Cardiac fibroblast (primary cell): Measurements from ENCODE around the gene TTN.
"Not testable (repeated sequence)": the region's sequence is repeated elsewhere in the genome, so short reads cannot be mapped to it uniquely, and the experiment has no call there.

ENCODE experiments used
- DNase-seq, 2 donors: peaks; one replicate each; pipeline versions ENCODE4 v3.0.0 to v3.0.0-alpha.2; 2010; ENCODE audit warnings: low read depth in 2 of 2
- H3K4me3 ChIP-seq, 2 donors: replicated peaks in 1 of 2; 1 replicate in 1 of 2; 2 replicates in 1 of 2; pipeline ENCODE4 v1.5.1; 2011; ENCODE audit warnings: low read depth in 2 of 2, low read length in 2 of 2, mild to moderate bottlenecking in 2 of 2, moderate library complexity in 1 of 2
- TF ChIP-seq, protein P1 (sequence below): IDR thresholded peaks from one replicate; pipeline ENCODE4 v1.5.1; 2011; ENCODE audit warnings: low read depth, mild to moderate bottlenecking, low read length, inconsistent platforms

The TTN gene

GRCh38 chr2:178674122-178674521 lies 133.1 kb downstream of the TTN start:
- no peak overlapping the region for H3K4me3 ChIP-seq
- no peak for DNase-seq
- TF ChIP-seq, protein P1, sequence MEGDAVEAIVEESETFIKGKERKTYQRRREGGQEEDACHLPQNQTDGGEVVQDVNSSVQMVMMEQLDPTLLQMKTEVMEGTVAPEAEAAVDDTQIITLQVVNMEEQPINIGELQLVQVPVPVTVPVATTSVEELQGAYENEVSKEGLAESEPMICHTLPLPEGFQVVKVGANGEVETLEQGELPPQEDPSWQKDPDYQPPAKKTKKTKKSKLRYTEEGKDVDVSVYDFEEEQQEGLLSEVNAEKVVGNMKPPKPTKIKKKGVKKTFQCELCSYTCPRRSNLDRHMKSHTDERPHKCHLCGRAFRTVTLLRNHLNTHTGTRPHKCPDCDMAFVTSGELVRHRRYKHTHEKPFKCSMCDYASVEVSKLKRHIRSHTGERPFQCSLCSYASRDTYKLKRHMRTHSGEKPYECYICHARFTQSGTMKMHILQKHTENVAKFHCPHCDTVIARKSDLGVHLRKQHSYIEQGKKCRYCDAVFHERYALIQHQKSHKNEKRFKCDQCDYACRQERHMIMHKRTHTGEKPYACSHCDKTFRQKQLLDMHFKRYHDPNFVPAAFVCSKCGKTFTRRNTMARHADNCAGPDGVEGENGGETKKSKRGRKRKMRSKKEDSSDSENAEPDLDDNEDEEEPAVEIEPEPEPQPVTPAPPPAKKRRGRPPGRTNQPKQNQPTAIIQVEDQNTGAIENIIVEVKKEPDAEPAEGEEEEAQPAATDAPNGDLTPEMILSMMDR, result no peak

- TF ChIP-seq, protein P1, result no peak
- no peak for DNase-seq
- no peak overlapping the region for H3K4me3 ChIP-seq
Measured at GRCh38 chr2:178666458-178666857, 140.8 kb downstream of the TTN start.

GRCh38 chr2:178658480-178658879 lies 148.7 kb downstream of the TTN start:
- DNase-seq, H3K4me3 ChIP-seq: not testable (repeated sequence)

GRCh38 chr2:178650554-178650953 lies 156.7 kb downstream of the TTN start:
- no peak overlapping the region for H3K4me3 ChIP-seq
- TF ChIP-seq, protein P1, result no peak
- no peak for DNase-seq

GRCh38 chr2:178644919-178645318 lies 162.3 kb downstream of the TTN start:
- H3K4me3 ChIP-seq, result no peak overlapping the region
- TF ChIP-seq, protein P1, result no peak
- DNase-seq, result no peak

DNA sequence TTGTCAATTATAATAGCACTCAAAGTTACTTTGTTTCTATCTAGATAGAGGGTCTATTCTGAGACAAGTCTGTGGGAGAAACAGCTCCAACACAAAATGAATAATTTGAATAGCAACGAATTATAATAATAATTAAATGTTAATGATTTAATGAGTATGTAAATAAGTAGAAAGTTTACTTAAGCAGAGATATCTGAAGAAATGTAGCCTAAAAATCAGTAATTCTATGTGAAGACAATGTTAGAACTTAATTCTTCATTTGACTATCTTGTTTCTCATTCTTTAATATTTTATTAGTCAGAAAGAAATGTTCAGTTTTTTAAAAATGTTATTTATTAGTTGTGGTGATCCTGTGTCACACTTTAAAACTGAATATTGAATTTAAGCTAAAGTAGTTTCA lies 165.7 kb downstream of the TTN start:
- no peak overlapping the region for H3K4me3 ChIP-seq
- DNase-seq, result no peak
- TF ChIP-seq, protein P1, result no peak

DNA sequence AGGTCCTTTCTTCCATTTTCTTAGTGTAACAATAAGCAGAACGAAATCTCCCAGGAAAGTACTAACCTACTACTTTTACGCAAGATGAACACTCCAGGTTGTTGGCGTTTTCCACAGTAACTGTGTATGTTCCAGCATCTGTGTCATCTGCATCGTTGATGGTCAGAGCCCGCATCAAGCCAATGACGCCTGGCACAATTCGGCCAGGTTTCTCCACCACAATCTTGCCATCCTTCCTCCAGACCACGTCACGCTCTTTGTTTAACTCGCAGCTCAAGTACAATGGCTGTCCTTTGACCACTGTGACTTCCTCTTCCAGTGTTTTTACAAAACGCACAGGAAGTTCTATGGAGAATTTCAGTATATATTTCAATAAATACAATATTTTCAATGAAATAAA lies 171.3 kb downstream of the TTN start:
- no peak overlapping the region for H3K4me3 ChIP-seq
- TF ChIP-seq, protein P1, result no peak
- no peak for DNase-seq
